Measurements from ENCODE around the gene CD27.

The CD27 gene

DNA sequence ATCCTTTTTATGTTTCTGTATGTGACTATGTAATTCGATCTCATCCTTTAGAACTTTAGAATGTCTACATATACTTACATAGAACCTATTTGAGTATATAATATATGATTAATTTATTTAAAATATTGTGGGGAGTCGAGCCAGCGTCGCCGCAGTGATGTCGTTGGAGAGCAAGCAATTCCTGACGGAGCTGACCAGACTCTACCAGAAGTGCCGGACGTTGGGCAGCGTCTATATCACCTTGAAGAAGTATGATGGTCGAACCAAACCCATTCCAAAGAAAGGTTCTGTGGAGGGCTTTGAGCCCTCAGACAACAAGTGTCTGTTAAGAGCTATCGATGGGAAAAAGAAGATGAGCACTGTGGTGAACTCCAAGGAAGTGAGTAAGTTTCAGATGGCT, 6.4 kb upstream of the CD27 start:
- H3K4me1 ChIP-seq (ENCODE audit: low read length): peaks cover 5% of the 10 kb centered on the region
- no peaks in the 10 kb centered on the region for H3F3A ChIP-seq (ENCODE audit: insufficient read depth, low read length)
- no peaks in the 10 kb centered on the region for H3K27me3 ChIP-seq (replicated peaks; ENCODE audit: insufficient read depth, low read length)
- H3K27ac ChIP-seq (ENCODE audit: low read length): no peak overlapping the region
- no peaks in the 10 kb centered on the region for H3K9me2 ChIP-seq (replicated peaks; ENCODE audit: insufficient read depth, low read length)
- H3K4me3 ChIP-seq (ENCODE audit: low read length): no peak overlapping the region
- H3K36me3 ChIP-seq (replicated peaks; ENCODE audit: insufficient read depth, low read length): no peaks in the 10 kb centered on the region
- TF ChIP-seq EZH2 (optimal IDR thresholded peaks at IDR 0.05; ENCODE audit: low read depth, low read length) (no peak), EZH2phosphoT487 (IDR thresholded peaks at IDR 0.05; ENCODE audit: low read length) (no peak), CTCF (IDR thresholded peaks at IDR 0.05; ENCODE audit: low read length) (no peak)
- H3K4me2 ChIP-seq (ENCODE audit: low read depth, low read length): no peak overlapping the region
- H4K20me1 ChIP-seq (ENCODE audit: insufficient read depth, low read length): no peaks in the 10 kb centered on the region
- H3K9me3 ChIP-seq (replicated peaks; ENCODE audit: insufficient read depth, low read length): no peaks in the 10 kb centered on the region
- no peak overlapping the region for H3K9ac ChIP-seq (ENCODE audit: low read length)
- DNase-seq: no peak
- no peak overlapping the region for H2AFZ ChIP-seq (ENCODE audit: low read length)
- H3K79me2 ChIP-seq (ENCODE audit: low read length): no peaks in the 10 kb centered on the region

DNA sequence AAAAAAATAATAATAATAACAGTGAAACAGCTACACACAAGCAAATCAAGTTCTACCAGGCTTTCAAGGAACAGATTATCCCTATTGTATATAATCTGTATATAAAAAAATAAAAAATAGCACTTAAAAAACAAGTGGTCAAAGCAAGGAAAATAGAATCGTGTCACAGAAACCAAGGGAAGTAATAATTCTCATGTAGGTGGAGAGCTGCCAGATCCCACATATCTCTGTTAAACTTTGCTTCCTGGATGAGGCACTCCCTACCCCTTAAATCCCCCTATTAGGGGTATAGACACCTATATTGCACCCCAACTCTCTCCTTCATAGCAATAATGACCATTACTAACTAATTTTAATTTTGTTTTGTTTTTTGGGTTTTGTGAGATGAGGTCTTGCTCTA, 4.4 kb upstream of the CD27 start:
- H2AFZ ChIP-seq (ENCODE audit: low read length): no peak overlapping the region
- H3F3A ChIP-seq (ENCODE audit: insufficient read depth, low read length): 0 out of 2 replicates have a peak, but pooled peaks cover 2% of the 10 kb centered on the region
- no peaks in the 10 kb centered on the region for H3K9me3 ChIP-seq (replicated peaks; ENCODE audit: insufficient read depth, low read length)
- H3K9ac ChIP-seq (ENCODE audit: low read length): no peak overlapping the region
- H3K36me3 ChIP-seq (replicated peaks; ENCODE audit: insufficient read depth, low read length): no peaks in the 10 kb centered on the region
- H3K9me2 ChIP-seq (replicated peaks; ENCODE audit: insufficient read depth, low read length): no peaks in the 10 kb centered on the region
- no peak for DNase-seq
- peaks cover 18% of the 10 kb centered on the region for H3K4me1 ChIP-seq (ENCODE audit: low read length)
- no peaks in the 10 kb centered on the region for H4K20me1 ChIP-seq (ENCODE audit: insufficient read depth, low read length)
- TF ChIP-seq EZH2phosphoT487 (IDR thresholded peaks at IDR 0.05; ENCODE audit: low read length) (no peak), EZH2 (optimal IDR thresholded peaks at IDR 0.05; ENCODE audit: low read depth, low read length) (no peak), CTCF (IDR thresholded peaks at IDR 0.05; ENCODE audit: low read length) (no peak)
- no peak overlapping the region for H3K27ac ChIP-seq (ENCODE audit: low read length)
- no peaks in the 10 kb centered on the region for H3K79me2 ChIP-seq (ENCODE audit: low read length)
- no peak overlapping the region for H3K4me2 ChIP-seq (ENCODE audit: low read depth, low read length)
- no peaks in the 10 kb centered on the region for H3K27me3 ChIP-seq (replicated peaks; ENCODE audit: insufficient read depth, low read length)
- H3K4me3 ChIP-seq (ENCODE audit: low read length): no peak overlapping the region

- TF ChIP-seq EZH2 (optimal IDR thresholded peaks at IDR 0.05; ENCODE audit: low read depth, low read length) (no peak), EZH2phosphoT487 (IDR thresholded peaks at IDR 0.05; ENCODE audit: low read length) (no peak), CTCF (IDR thresholded peaks at IDR 0.05; ENCODE audit: low read length) (no peak)
- peak overlapping the region; percentile 24 for H2AFZ ChIP-seq (ENCODE audit: low read length)
- H4K20me1 ChIP-seq (ENCODE audit: insufficient read depth, low read length): no peaks in the 10 kb centered on the region
- no peaks in the 10 kb centered on the region for H3K9me2 ChIP-seq (replicated peaks; ENCODE audit: insufficient read depth, low read length)
- H3K27ac ChIP-seq (ENCODE audit: low read length): peak overlapping the region; percentile 27; the same call in 1 of the 2 replicates
- H3K4me3 ChIP-seq (ENCODE audit: low read length): no peak overlapping the region
- peaks cover 37% of the 10 kb centered on the region for H3K4me1 ChIP-seq (ENCODE audit: low read length)
- H3K9me3 ChIP-seq (replicated peaks; ENCODE audit: insufficient read depth, low read length): no peaks in the 10 kb centered on the region
- H3F3A ChIP-seq (ENCODE audit: insufficient read depth, low read length): peaks cover 22% of the 10 kb centered on the region
- peak overlapping the region; percentile 41; the same call in 1 of the 2 replicates for H3K4me2 ChIP-seq (ENCODE audit: low read depth, low read length)
- H3K9ac ChIP-seq (ENCODE audit: low read length): peak overlapping the region; percentile 6; the same call in 1 of the 2 replicates
- no peak for DNase-seq
- H3K79me2 ChIP-seq (ENCODE audit: low read length): no peaks in the 10 kb centered on the region
- H3K27me3 ChIP-seq (replicated peaks; ENCODE audit: insufficient read depth, low read length): no peaks in the 10 kb centered on the region
- no peaks in the 10 kb centered on the region for H3K36me3 ChIP-seq (replicated peaks; ENCODE audit: insufficient read depth, low read length)
Measured at GRCh38 chr12:6442836-6443235, 1.9 kb upstream of the CD27 start.
